Muscle layer of duodenum (tissue), 2 donors: ENCODE results near the gene NEAT1.
"Not testable (repeated sequence)": the region's sequence is repeated elsewhere in the genome, so short reads cannot be mapped to it uniquely, and the experiment has no call there.

Experiments used
- H3K27ac ChIP-seq: one replicate; pipeline ENCODE4 v1.7.0; 2013; ENCODE audit warnings: mild to moderate bottlenecking, low read length
- H3K27me3 ChIP-seq: one replicate; pipeline ENCODE4 v1.7.0; 2013; ENCODE audit warnings: low read depth, mild to moderate bottlenecking, control low read depth, low read length
- H3K36me3 ChIP-seq, 2 donors: one replicate each; pipeline ENCODE4 v1.7.0; 2013; ENCODE audit warnings: low read length in 2 of 2, control low read depth in 1 of 2, mild to moderate bottlenecking in 1 of 2; ENCODE audit not compliant: insufficient read depth in 2 of 2, control insufficient read depth in 1 of 2
- H3K4me1 ChIP-seq, 2 donors: one replicate each; pipeline ENCODE4 v1.7.0; 2013; ENCODE audit warnings: low read length in 2 of 2, mild to moderate bottlenecking in 2 of 2, control low read depth in 1 of 2, moderate library complexity in 1 of 2; ENCODE audit not compliant: insufficient read depth in 2 of 2, control insufficient read depth in 1 of 2
- H3K4me3 ChIP-seq, 2 donors: one replicate each; pipeline ENCODE4 v1.7.0; 2013; ENCODE audit warnings: low read length in 2 of 2, low read depth in 1 of 2, mild to moderate bottlenecking in 1 of 2
- H3K9me3 ChIP-seq, 2 donors: one replicate each; pipeline ENCODE4 v1.7.0; 2013; ENCODE audit warnings: low read length in 2 of 2, control low read depth in 1 of 2, mild to moderate bottlenecking in 1 of 2; ENCODE audit not compliant: control insufficient read depth in 1 of 2
- donor health status: healthy.

NEAT1 gene

DNA sequence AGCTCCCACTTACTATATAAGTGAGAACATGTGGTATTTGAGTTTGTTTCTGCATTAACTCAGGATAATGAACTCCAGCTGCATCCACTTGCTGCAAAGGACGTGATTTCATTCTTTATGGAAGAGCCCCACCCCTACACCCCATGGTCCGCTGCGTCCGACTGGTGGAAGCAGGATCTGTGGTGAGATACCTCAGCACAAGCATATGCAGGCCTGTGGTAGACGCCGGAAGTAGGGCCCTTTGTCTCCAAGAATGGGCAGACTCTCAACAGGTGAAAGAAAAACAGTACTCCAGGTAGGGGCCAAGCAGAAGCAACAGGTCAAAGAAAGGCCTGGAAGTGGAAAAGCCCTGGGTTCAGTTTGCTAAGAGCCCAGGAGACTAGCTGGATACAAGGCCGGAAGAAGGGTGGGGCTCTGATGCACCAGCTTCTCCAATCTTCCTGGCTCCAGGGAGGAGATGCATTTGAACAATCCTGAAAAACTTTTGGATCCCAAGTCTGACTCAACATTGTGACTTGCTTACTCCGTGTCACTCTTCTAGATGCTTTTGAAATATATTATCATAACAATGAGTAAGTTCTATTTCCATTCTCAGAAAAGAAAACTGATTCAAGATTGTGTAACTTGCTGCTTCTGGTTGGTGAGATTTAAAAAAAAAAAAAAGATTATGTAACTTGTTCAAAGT lies 30.4 kb downstream of the NEAT1 start:
- H3K36me3 ChIP-seq, result no peaks in the 10 kb centered on the region
- H3K4me1 ChIP-seq, result peaks cover 0 to 4% of the 10 kb centered on the region in 2 donors
- no peaks in the 10 kb centered on the region for H3K9me3 ChIP-seq
- no peak overlapping the region for H3K27ac ChIP-seq
- no peak overlapping the region for H3K4me3 ChIP-seq
- no peaks in the 10 kb centered on the region for H3K27me3 ChIP-seq

DNA sequence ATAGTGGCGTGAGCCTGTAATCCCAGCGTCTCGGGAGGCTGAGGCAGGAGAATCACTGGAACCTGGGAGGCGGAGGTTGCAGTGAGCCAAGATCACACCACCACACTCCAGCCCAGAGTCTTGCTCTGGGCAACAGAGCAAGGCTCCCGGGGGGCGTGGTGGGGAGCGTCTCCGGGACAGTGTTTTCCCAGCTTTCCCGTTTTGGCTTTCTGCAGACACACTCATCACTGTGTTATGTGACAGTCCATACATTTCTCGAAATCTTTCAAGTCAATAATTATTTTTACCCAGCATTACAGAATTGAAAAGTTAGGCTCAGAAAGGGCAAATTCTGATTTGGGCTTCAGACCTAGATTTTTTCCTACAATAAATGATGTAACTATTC lies 31.7 kb downstream of the NEAT1 start:
- no peaks in the 10 kb centered on the region for H3K27me3 ChIP-seq
- H3K4me3 ChIP-seq, result peak overlapping the region; percentile 54 to 65
- peaks cover 0 to 4% of the 10 kb centered on the region in 2 donors for H3K4me1 ChIP-seq
- peak overlapping the region; percentile 85 for H3K27ac ChIP-seq
- no peaks in the 10 kb centered on the region for H3K9me3 ChIP-seq
- no peaks in the 10 kb centered on the region for H3K36me3 ChIP-seq

DNA sequence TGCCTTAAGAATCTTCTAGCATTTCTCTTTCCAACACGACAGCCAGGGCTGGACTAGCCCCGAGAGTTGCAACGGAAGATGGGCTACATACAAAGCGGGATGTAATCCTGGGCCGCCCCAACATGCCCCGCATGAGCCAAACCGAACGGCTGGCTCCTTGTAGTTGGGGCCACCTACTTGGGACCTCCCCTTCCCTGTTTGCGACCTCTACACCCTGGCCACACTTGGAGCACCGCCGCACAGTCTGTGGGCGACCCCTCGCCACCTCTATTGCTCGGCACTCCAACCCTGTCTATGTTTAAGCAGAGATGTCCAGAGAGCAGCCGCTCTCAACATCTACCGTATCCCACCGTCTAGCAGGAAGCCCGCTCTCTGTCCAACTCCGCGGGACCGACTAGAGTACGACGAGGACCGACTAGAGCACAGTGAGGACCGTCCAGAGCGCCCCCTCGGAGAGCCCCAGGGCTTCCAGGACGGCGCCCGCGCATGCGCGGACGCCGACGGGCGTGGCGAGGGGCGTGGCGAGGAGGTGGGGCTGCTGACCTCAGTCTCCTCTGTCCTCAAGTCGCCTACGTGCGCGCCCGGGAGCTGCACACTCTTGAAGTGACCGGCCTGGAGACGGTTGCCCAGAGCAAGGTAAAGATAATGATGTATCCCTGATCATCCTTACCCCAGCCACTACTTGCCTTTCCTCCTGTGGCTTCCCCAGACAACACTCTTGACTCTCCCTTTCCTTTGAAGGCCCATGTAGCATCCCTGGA lies 32.3 kb downstream of the NEAT1 start:
- Histone ChIP-seq H3K9me3 (no peaks in the 10 kb centered on the region), H3K4me1 (peaks cover 0 to 4% of the 10 kb centered on the region in 2 donors), H3K4me3 (peak overlapping the region; percentile 54 to 65), H3K27me3 (no peaks in the 10 kb centered on the region), H3K27ac (peak overlapping the region; percentile 85), H3K36me3 (no peaks in the 10 kb centered on the region)

DNA sequence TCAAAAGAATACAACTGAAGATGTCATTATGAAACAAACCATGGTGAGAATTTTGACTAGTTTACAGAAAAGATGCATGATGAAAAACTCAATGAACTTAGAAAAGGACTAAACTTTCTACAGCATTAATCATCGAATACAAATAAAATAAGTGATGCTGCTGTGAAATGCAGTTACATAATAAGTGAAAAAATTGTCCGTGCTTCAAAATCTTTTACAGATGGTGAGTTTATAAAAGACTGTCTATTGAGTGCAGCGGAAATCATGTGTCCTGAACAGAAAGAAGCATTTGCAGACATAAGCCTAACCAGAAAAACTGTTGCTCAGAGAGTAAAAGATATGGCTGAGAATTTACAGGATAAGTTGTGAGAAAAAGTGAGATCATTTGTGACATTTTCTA lies 33.8 kb downstream of the NEAT1 start:
- H3K4me3 ChIP-seq, result no peak overlapping the region
- no peaks in the 10 kb centered on the region for H3K36me3 ChIP-seq
- no peak overlapping the region for H3K27ac ChIP-seq

DNA sequence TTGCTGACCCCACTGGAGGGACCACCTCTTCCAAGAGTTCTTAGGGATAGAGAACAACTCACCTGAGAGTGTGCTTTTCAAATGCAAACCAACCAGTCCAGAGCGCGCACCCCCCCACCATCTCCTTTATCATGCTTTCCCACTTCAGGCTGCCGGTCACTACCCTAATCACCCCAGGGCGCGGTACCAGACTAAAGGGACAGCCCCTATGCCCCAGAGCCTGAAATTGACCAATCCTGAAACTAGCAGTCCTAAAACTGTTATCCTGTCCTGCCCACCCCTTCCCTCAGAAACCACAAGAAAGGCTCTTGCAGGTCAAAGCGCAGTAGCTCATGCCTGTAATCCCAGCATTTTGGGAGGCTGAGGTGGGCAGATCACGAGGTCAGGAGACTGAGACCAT lies 37.0 kb downstream of the NEAT1 start:
- Histone ChIP-seq H3K4me3 (no peak overlapping the region), H3K9me3 (no peaks in the 10 kb centered on the region), H3K36me3 (no peaks in the 10 kb centered on the region), H3K27ac (no peak overlapping the region), H3K27me3 (no peaks in the 10 kb centered on the region), H3K4me1 (peaks cover 0 to 4% of the 10 kb centered on the region in 2 donors)

More for the DNA sequence above, 33.8 kb downstream of the NEAT1 start:
- H3K27me3 ChIP-seq, result no peaks in the 10 kb centered on the region
- H3K9me3 ChIP-seq, result no peaks in the 10 kb centered on the region
- peaks cover 0 to 4% of the 10 kb centered on the region in 2 donors for H3K4me1 ChIP-seq

DNA sequence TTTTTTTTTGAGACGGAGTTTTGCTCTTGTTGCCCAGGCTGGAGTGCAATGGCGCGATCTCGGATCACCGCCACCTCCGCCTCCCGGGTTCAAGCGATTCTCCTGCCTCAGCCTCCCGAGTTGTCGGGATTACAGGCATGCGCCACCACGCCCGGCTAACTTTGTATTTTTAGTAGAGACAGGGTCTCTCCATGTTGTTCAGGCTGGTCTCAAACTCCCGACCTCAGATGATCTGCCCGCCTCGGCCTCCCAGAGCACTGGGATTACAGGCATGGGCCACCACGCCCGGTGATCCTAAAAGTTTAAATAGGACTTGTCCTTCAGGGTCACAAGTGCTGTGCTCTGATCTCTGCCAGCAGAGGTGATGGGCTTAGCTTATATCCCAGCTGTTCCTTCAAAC lies 42.9 kb downstream of the NEAT1 start:
- H3K9me3 ChIP-seq, H3K4me1 ChIP-seq, H3K27ac ChIP-seq, H3K4me3 ChIP-seq, H3K27me3 ChIP-seq, H3K36me3 ChIP-seq: not testable (repeated sequence)

DNA sequence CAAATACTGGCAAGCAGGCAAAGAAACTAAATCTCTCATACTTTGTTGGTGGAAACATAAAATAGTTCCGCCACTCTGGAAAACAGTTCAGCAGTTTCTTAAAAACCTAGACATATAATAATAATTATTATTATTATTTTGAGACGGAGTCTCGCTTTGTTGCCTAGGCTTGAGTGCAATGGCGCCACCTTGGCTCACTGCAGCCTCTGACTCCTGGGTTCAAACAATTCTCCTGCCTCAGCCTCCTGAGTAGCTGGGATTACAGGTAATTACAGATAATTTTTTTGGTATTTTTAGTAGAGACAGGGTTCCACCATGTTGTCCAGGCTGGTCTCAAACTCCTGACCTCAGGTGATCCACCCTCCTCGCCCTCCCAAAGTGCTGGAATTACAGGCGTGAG lies 44.7 kb downstream of the NEAT1 start:
- H3K4me1 ChIP-seq, H3K36me3 ChIP-seq, H3K9me3 ChIP-seq, H3K27me3 ChIP-seq, H3K27ac ChIP-seq, H3K4me3 ChIP-seq: not testable (repeated sequence)

DNA sequence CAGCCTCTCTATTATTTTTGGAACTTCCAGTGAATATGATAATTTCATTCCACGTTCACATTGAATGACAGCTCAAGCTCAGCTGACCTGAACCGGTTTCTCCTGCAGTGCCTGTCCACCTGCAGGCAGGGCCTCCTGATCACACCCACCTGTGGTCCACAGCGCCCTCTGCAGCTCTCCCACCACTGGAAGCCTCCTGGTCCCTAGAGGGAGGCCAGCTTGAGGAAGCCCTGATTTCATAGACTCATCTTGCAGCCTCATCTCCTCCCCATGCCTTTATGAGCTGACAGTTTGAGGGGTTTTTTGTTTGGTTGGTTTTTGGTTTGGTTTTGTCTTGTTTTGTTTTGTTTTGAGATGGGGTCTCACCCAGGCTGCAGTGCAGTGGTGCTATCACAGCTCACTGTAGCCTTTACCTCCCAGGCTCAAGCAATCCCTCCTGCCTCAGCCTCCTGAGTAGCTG lies 46.3 kb downstream of the NEAT1 start:
- Histone ChIP-seq H3K4me1 (peaks cover 3 to 7% of the 10 kb centered on the region in 2 donors), H3K9me3 (no peaks in the 10 kb centered on the region), H3K27me3 (no peaks in the 10 kb centered on the region), H3K36me3 (peaks cover 0 to 4% of the 10 kb centered on the region in 2 donors), H3K27ac (no peak overlapping the region), H3K4me3 (no peak overlapping the region)

DNA sequence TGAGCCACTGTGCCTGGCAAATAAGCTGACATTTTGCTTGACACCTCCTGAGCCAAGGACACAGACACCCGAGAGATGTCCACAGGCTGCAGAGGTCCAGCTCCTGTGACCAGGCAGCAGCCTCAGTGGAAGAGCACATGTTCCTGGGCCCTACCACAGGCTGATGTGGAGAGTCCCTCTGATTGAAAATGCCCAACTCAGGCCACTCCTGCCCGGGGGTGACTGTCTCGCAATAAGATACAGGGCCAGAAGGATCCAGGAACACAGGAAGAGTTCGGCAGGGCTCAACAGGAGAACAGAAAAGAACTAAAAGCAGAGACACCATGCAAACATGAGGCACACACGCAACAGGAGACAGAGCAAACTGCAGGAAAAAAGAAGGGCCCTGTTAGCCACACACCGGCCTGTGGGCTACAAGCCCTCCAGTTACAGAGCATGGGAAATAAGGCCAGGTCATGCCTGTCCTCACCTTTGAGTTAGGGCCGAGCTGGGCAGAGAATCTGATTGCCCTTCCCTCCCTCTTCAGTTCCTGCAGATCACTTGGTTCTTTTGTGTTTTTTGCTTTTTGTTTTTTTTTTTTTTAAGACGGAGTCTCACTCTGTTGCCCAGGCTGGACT lies 47.9 kb downstream of the NEAT1 start:
- peak overlapping the region; percentile 98 for H3K27ac ChIP-seq
- peaks cover 3 to 7% of the 10 kb centered on the region in 2 donors for H3K4me1 ChIP-seq
- peaks cover 0 to 4% of the 10 kb centered on the region in 2 donors for H3K36me3 ChIP-seq
- H3K9me3 ChIP-seq, result no peaks in the 10 kb centered on the region
- H3K27me3 ChIP-seq, result no peaks in the 10 kb centered on the region
- H3K4me3 ChIP-seq, result no peak overlapping the region

DNA sequence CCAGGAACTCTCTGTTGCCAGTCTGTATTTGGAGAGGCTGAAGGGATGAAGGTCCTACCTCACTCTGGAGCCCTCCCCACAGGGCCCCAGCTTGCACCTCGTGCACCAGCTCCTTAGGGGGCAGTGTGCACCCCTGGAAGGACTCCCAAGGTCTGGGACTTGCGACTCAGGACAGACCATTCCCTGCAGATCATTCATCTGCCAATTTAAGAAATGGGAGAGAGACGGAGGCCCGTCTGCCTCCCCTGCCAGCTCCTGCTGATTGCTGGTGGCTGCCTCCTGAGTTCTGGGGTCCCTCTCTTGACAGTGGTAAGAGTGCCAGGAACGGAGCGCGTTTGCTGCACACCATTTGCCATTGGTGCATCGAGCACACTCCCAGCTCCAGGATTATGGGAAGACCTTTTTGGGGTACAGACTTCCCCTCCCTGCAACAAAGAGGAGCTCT lies 48.9 kb downstream of the NEAT1 start:
- H3K27ac ChIP-seq, result peak overlapping the region; percentile 98
- H3K4me3 ChIP-seq, result peak overlapping the region; percentile 36 to 45
- peaks cover 3 to 10% of the 10 kb centered on the region in 2 donors for H3K4me1 ChIP-seq
- no peaks in the 10 kb centered on the region for H3K27me3 ChIP-seq
- H3K36me3 ChIP-seq, result peaks cover 0 to 8% of the 10 kb centered on the region in 2 donors
- no peaks in the 10 kb centered on the region for H3K9me3 ChIP-seq

DNA sequence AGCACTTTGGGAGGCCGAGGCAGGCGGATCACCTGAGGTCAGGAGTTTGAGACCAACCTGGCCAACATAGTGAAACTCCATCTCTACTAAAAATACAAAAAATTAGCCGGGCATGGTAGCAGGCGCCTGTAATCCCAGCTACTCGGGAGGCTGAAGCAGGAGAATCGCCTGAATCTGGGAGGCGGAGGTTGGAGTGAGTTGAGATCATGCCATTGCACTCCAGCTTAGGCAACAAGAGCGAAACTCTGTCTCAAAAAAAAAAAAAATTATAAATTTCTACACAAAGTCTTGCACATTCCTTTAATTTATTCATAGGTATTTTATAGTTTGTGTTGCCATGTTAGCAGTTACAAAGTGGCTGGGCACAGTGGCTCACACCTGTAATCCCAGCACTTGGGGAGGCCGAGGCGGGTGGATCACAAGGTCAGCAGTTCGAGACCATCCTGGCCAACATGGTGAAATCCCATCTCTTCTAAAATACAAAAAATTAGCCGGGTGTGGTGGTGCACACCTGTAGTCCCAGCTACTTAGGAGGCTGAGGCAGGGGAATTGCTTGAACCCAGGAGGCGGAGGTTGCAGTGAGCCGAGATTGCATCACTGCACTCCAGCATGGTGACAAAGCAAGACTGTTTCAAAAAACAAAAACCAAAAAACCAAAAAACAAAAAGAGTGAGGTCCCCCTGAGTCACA lies 50.1 kb downstream of the NEAT1 start:
- Histone ChIP-seq H3K27ac (peak overlapping the region; percentile 98), H3K4me1 (peaks cover 3 to 11% of the 10 kb centered on the region in 2 donors), H3K36me3 (peaks cover 0 to 19% of the 10 kb centered on the region in 2 donors)
- H3K27me3 ChIP-seq, H3K9me3 ChIP-seq, H3K4me3 ChIP-seq: not testable (repeated sequence)
